HG03064 (cell line): ENCODE results near the gene BAHCC1.

Source experiments
- ATAC-seq: cut with Tn5 transposase; IDR thresholded peaks from one replicate; pipeline ENCODE4 v1.9.1; 2021; ENCODE audit warnings: low read depth; ENCODE audit not compliant: unreplicated experiment

The BAHCC1 gene

GRCh38 chr17:81409190-81409935 is 14.1 kb downstream of the BAHCC1 start:
- no peak for ATAC-seq

- no peak for ATAC-seq
Measured at GRCh38 chr17:81410852-81411251, 15.6 kb downstream of the BAHCC1 start.

GRCh38 chr17:81411305-81411704 is 16.0 kb downstream of the BAHCC1 start:
- no peak for ATAC-seq

- no peak for ATAC-seq
Measured at GRCh38 chr17:81412490-81413093, 17.3 kb downstream of the BAHCC1 start.

- no peak for ATAC-seq
Measured at GRCh38 chr17:81413497-81414135, 18.4 kb downstream of the BAHCC1 start.

GRCh38 chr17:81414756-81415516 is 19.7 kb downstream of the BAHCC1 start:
- ATAC-seq = no peak

- ATAC-seq = no peak
Measured at GRCh38 chr17:81415681-81416080, 20.4 kb downstream of the BAHCC1 start.

- ATAC-seq = no peak
Measured at GRCh38 chr17:81416612-81417011, 21.4 kb downstream of the BAHCC1 start.

GRCh38 chr17:81417049-81417878 is 22.0 kb downstream of the BAHCC1 start:
- no peak for ATAC-seq

GRCh38 chr17:81417879-81418709 is 22.8 kb downstream of the BAHCC1 start:
- ATAC-seq = no peak

- no peak for ATAC-seq
Measured at GRCh38 chr17:81418710-81419318, 23.6 kb downstream of the BAHCC1 start.

- no peak for ATAC-seq
Measured at GRCh38 chr17:81419319-81419885, 24.1 kb downstream of the BAHCC1 start.

- no peak for ATAC-seq
Measured at GRCh38 chr17:81419886-81420768, 24.9 kb downstream of the BAHCC1 start.

- ATAC-seq = no peak
Measured at GRCh38 chr17:81420769-81421462, 25.7 kb downstream of the BAHCC1 start.

- no peak for ATAC-seq
Measured at GRCh38 chr17:81422776-81423697, 27.8 kb downstream of the BAHCC1 start.

GRCh38 chr17:81423698-81424071 is 28.4 kb downstream of the BAHCC1 start:
- ATAC-seq = no peak
